ENCODE results near the gene CEP104. TPM values are rescaled to one million over a fixed set of nuclear protein-coding genes. Genes with fewer than 3 reads are reported as not detected.
A peak's percentile ranks its signal among the peaks of the same experiment; 100 is the strongest.

Gene CEP104
- polyA plus RNA-seq, 3 donors: 8.3 to 25.1 (median 13.0) TPM

DNA sequence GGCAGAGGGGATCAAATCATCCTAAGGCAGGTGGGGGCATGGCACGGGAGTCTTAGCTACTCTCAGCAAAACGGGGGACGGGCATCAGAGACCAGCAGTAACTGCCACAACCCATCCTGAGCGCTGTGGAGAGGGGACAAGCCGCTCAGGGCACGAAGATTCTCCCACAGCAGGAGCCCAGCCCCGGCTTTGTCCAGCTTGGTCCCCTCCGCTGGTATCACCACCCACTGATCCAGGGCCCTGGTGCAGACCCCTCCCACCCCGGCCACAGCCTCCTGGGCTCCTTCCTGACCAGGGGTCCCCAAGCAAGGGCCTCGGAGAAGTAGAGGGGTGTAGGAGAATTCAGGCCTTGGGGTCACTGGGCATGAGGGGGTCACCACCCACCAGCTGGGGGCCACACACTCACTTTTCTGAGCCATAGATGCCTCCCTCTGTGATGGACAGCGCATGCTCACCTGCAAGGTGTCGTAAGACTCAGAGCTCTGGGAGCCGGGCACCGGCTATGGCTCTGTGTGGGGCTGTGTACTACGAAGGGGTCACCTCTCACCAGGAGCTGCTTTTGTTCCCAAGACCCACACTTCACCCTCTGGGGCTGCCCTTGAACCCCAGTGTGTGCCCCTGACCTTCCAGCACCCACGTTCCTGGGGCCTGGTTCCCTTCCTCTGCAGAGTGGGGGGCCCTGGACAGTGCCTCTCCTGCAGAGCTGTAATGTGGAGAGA is 86.8 kb downstream of the CEP104 start:
- peaks cover 12% of the 10 kb centered on the region for H3K4me1 Mint-ChIP-seq
- no peaks in the 10 kb centered on the region for H3K36me3 ChIP-seq (replicated peaks in 1 of 2; ENCODE audit: control insufficient read depth in 1 of 2, insufficient read depth in 2 of 2, low read length in 2 of 2)
- H4K20me1 ChIP-seq (ENCODE audit: insufficient read depth, low read length): no peaks in the 10 kb centered on the region
- H3K4me1 ChIP-seq (ENCODE audit: control insufficient read depth in 1 of 2, insufficient read depth in 2 of 2, low read length in 2 of 2): peaks cover 11 to 23% of the 10 kb centered on the region in 2 donors
- no peak overlapping the region for H3K4me2 ChIP-seq (replicated peaks; ENCODE audit: extremely low read depth, low read length, poor library complexity, severe bottlenecking)
- WGBS (ENCODE audit: insufficient coverage): 95% methylated on average over 12 of the region's 16 CpGs
- no peaks in the 10 kb centered on the region for H3K36me3 Mint-ChIP-seq
- H3K4me3 Mint-ChIP-seq: peak overlapping the region in 1 of 2 donors; percentile 28
- DNase-seq: no peak
- no peak overlapping the region for H3K9ac ChIP-seq (ENCODE audit: insufficient read depth, low read length, poor library complexity, severe bottlenecking)
- no peaks in the 10 kb centered on the region for H3K79me2 ChIP-seq (ENCODE audit: insufficient read depth, low read length)
- H3K27me3 Mint-ChIP-seq (ENCODE audit: low read depth in 3 of 3): peaks cover 17 to 43% (median 20%) of the 10 kb centered on the region in 3 donors
- H3K27ac Mint-ChIP-seq: no peak overlapping the region
- no peak overlapping the region for H2AFZ ChIP-seq (ENCODE audit: insufficient read depth, low read depth, low read length, poor library complexity, severe bottlenecking)
- no peaks in the 10 kb centered on the region for H3K9me3 ChIP-seq (replicated peaks in 1 of 2; ENCODE audit: control insufficient read depth in 1 of 2, insufficient read depth in 1 of 2, low read length in 2 of 2)
- H3K27ac ChIP-seq (ENCODE audit: low read depth in 1 of 2, low read length in 2 of 2): no peak overlapping the region
- TF ChIP-seq, protein P1, sequence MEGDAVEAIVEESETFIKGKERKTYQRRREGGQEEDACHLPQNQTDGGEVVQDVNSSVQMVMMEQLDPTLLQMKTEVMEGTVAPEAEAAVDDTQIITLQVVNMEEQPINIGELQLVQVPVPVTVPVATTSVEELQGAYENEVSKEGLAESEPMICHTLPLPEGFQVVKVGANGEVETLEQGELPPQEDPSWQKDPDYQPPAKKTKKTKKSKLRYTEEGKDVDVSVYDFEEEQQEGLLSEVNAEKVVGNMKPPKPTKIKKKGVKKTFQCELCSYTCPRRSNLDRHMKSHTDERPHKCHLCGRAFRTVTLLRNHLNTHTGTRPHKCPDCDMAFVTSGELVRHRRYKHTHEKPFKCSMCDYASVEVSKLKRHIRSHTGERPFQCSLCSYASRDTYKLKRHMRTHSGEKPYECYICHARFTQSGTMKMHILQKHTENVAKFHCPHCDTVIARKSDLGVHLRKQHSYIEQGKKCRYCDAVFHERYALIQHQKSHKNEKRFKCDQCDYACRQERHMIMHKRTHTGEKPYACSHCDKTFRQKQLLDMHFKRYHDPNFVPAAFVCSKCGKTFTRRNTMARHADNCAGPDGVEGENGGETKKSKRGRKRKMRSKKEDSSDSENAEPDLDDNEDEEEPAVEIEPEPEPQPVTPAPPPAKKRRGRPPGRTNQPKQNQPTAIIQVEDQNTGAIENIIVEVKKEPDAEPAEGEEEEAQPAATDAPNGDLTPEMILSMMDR (IDR thresholded peaks at IDR 0.05): no peak
- peaks cover 0 to 3% (median 0%) of the 10 kb centered on the region in 7 donors for H3K9me3 Mint-ChIP-seq
- H3K27me3 ChIP-seq (ENCODE audit: control insufficient read depth in 2 of 2, insufficient read depth in 2 of 2, low read length in 2 of 2): peaks cover 0 to 27% of the 10 kb centered on the region in 2 donors
- intact Hi-C loops (cut with micrococcal nuclease): loop anchor here (5.0 to 10.0 kb wide), 3 partner anchors 132 to 145 kb away; partner anchors contain the start of genes C1orf174 (in 2 of the 2) and TPRG1L (in 1 of the 2)
- no peak overlapping the region for H3K4me3 ChIP-seq (replicated peaks in 1 of 3; ENCODE audit: low read depth in 2 of 3, low read length in 3 of 3)

DNA sequence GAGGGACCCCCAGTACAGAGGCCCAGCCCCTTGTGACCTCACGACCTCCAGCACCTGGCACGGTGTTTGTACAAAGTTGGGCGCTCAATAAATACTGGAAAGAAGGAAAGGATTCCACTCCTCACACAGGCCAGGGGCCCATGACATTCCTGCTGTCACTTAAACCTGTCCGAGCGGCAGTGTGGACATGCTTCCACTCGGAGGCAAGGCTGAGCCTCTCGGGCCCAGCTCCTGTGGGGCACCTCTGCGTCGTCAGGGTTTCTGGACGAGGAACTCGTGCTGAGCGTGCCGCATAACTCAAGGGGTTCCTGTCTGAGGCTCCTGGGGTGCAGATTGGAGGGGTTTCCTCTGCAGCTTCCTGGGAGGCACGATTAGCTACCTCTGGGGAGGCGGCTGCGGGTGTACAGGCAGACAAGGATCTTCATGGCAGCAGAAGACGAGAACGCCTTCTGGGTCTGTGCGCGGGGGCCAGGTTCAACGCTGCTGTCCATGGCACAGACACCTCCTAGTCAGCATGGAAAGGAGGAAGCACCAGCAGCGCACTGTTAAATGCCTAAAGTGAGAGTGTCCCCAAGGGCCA is 88.1 kb downstream of the CEP104 start:
- H3K9me3 Mint-ChIP-seq: peaks cover 0 to 3% (median 0%) of the 10 kb centered on the region in 7 donors
- H3K4me3 Mint-ChIP-seq: no peak overlapping the region
- Histone ChIP-seq H3K27ac (ENCODE audit: low read depth in 1 of 2, low read length in 2 of 2) (no peak overlapping the region), H3K36me3 (replicated peaks in 1 of 2; ENCODE audit: control insufficient read depth in 1 of 2, insufficient read depth in 2 of 2, low read length in 2 of 2) (no peaks in the 10 kb centered on the region), H3K79me2 (ENCODE audit: insufficient read depth, low read length) (no peaks in the 10 kb centered on the region), H3K9ac (ENCODE audit: insufficient read depth, low read length, poor library complexity, severe bottlenecking) (no peak overlapping the region), H3K27me3 (ENCODE audit: control insufficient read depth in 2 of 2, insufficient read depth in 2 of 2, low read length in 2 of 2) (peaks cover 0 to 27% of the 10 kb centered on the region in 2 donors), H3K4me1 (ENCODE audit: control insufficient read depth in 1 of 2, insufficient read depth in 2 of 2, low read length in 2 of 2) (peaks cover 8 to 19% of the 10 kb centered on the region in 2 donors), H3K4me3 (replicated peaks in 1 of 3; ENCODE audit: low read depth in 2 of 3, low read length in 3 of 3) (no peak overlapping the region), H3K4me2 (replicated peaks; ENCODE audit: extremely low read depth, low read length, poor library complexity, severe bottlenecking) (no peak overlapping the region), H4K20me1 (ENCODE audit: insufficient read depth, low read length) (no peaks in the 10 kb centered on the region), H3K9me3 (replicated peaks in 1 of 2; ENCODE audit: control insufficient read depth in 1 of 2, insufficient read depth in 1 of 2, low read length in 2 of 2) (no peaks in the 10 kb centered on the region), H2AFZ (ENCODE audit: insufficient read depth, low read depth, low read length, poor library complexity, severe bottlenecking) (no peak overlapping the region)
- no peak overlapping the region for H3K27ac Mint-ChIP-seq
- intact Hi-C loops (cut with micrococcal nuclease): no loop called here
- TF ChIP-seq, protein P1 (IDR thresholded peaks at IDR 0.05): no peak
- no peak for DNase-seq
- WGBS (ENCODE audit: insufficient coverage): 62% methylated on average over 22 of the region's 22 CpGs
- H3K4me1 Mint-ChIP-seq: peaks cover 9% of the 10 kb centered on the region
- H3K27me3 Mint-ChIP-seq (ENCODE audit: low read depth in 3 of 3): peaks cover 17 to 38% (median 20%) of the 10 kb centered on the region in 3 donors
- H3K36me3 Mint-ChIP-seq: no peaks in the 10 kb centered on the region
